Central memory CD4-positive, alpha-beta T cell (primary cell): ENCODE data around the gene DPP6.

Source experiments
- DNase-seq: peaks from one replicate; pipeline ENCODE4 v3.0.0; 2022

Gene DPP6

GRCh38 chr7:154416714-154417113 lies 364.5 kb downstream of the DPP6 start:
- no peak for DNase-seq

GRCh38 chr7:154419344-154419743 lies 367.1 kb downstream of the DPP6 start:
- no peak for DNase-seq

DNA sequence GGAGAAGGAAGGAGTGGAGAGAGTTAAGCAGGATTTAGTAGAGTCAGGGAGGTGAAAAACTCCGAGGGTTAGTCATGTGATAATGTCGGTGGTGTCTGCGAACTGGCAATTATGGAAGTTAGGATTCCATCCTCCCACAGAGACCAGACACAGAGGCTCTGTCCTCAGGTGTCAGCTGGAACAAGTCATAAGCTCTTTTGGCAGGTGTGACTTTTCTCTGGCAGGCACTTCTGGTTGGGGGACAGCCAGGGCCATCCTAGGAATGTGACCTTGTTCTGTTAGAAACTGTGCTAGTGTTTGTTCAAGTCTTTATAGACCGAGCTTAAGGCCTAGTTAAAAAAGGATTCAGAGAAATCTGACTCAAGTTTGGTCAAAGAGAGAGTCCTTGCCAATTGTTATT lies 371.0 kb downstream of the DPP6 start:
- no peak for DNase-seq

DNA sequence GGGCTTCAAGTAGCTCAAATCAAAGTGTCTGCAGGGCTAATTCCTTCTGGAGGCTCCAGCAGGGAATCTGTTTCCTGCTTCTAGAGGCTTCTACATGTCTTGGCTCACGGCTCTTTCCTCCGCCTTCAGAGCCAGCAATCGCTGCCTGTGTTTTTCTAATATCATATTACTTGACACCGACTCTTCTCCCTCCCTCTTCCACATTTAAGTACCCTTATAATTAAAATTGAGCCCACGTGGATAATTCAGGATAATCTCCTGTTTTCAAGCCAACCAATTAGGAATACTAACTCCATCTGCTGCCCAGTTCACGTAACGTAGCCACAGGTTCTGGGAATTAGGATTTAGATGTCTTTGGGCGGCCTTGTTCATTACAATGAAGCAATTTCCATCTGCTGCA lies 372.2 kb downstream of the DPP6 start:
- no peak for DNase-seq

DNA sequence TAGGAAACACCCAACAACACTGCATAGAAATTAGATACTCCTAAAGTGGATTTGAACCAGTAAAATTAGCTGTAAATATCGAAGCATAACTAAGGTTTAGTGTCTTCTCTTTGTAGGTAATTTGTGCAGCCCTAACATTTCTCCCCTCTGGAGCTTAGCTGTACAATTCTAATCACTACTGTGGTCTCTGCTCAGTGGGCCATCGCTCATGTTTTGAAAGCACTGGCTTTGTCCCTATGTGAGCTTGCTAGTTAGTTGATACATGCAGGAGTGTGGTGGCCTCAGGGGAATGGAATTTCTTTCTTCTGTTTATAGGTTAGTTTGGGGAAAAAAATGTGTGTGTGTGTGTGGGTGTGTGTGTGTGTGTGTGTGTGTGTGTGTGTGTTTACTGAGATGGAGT lies 373.1 kb downstream of the DPP6 start:
- DNase-seq: no peak

GRCh38 chr7:154426778-154427177 lies 374.6 kb downstream of the DPP6 start:
- DNase-seq: no peak

DNA sequence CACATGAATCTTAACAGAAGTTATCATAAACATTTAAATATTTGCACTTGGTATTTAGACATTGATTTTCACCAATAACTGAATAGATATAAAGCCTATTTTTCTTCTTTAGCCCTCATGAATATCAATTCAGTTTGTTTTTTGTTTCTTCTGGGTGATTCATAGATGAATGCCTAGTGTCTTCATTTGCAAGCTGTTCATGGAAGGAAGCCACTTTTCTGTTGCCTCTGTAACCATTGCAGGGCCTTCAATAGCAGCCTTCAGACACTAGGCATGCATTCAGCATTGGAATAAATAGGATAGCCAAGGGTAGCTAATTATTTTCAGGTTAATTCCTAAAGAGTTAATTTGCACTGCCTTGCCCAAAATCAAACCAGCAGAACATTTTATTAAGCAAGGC lies 375.3 kb downstream of the DPP6 start:
- DNase-seq: no peak

DNA sequence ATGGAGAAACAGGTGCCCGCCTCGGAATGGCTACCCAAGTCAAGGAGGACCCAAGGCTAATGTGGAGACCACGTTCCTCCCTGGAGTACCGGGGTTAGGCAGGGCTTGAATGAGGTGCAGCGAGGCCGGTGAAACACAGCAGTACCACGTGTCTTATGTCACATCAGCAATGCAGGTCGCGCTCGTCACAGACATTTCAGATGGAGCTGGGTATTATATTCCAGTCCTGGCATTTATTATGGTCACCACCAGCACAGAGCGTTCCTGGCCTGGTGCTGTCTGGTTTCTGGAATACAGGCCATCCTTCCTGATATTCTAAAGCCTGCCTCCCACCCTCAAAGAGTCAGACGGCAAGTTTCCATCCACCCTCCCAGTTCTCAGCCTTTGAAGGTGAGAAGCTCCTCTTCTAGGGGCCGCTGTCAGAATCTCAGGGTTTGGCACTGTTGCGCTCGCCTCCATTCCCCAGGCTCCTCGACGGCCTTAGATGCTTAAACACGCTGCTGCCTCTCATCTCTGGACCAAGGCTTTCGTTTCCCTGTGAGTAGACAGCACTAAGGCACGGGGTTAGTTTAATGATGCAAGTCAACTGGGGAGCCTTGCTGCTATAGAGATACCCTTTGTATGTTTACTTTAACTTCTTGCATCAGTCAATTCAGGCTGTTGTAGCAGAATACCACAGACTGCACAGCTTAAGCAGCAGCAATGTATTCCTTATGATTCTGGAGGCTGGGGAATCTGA lies 377.6 kb downstream of the DPP6 start:
- DNase-seq: no peak

DNA sequence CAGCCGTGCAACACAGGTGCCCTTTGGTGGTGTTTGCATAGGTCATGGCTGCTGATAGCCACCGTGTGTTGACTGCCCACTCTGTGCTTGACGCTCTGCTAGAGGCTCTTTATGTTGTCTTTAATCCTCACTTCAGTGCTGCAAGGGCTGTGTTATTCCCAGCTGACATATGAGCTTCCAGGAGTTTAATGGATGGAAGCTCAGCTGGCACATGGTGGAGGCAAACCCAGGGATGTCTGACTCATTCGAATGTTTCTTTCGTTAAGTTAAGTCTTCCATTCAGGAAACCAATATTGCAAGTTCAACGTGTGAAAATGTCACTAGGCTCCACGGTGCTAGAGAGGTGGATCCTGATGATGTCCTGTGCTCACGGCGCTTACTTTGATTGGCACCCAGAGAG lies 378.4 kb downstream of the DPP6 start:
- no peak for DNase-seq

DNA sequence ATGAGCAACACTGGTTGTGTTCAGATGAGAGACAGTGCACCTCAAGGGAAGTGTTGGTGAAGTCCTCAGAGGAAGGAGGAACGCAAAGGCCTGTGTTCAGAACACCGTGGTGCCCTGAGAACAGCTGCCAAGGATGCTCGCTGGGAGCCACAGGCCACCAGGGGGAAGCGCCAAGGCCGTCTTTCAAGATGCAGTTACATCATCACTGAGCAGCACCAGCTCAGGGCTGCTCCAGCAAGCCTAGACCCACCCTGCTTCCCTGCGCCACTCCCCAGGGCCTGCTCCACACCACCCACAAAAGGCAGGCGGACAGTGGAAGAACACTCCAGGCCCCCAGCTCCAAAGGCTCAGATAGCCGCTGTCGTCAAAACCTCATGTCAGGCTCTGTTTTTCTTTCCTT lies 378.8 kb downstream of the DPP6 start:
- DNase-seq: no peak

DNA sequence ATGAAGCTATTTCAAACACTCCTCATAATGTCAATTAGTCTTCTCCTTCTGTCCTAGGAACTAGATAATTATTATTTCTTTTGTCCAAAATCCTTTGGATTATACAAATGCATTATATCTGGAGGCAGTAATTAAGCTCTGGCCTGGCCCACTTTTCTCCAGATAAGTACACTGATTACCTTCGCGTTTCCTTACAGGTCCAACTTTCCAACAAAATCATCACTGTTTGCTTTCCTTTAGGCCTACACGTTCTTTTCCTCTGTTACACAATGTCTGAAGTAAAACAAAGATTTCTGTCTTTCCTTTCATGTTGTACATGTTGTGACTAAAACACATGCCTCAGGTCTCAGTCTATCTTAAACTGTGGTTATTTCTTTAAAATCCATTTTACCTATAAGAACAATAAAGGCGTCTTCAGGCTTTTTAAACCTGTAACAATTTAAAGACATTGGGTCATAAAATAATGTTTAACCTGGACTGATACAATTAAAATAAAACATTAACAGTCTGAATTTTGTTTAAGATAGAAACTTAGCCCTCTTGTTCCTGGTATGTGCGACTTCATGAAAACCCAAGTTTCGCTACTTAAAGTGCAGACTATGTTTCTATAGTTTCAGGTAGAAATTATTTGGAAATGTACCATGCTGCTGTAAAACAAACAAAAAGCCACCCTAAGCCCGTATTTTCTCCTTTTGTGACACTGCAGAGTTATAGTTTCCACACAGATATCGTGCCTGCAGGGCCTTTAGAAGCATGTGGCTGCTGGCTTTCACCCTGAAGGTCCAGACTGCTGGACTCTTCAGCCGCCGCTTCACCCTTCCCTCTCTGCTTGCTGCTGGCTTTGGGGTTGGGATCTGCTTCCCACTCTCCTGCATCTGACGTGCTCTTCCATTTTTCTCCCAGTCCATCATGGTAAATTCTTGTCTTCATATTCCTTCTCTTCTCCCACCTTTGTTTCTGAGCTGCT lies 381.7 kb downstream of the DPP6 start:
- no peak for DNase-seq

GRCh38 chr7:154436560-154436959 lies 384.4 kb downstream of the DPP6 start:
- no peak for DNase-seq

- no peak for DNase-seq
Measured at GRCh38 chr7:154437234-154437633, 385.0 kb downstream of the DPP6 start.

- no peak for DNase-seq
Measured at GRCh38 chr7:154438571-154439367, 386.6 kb downstream of the DPP6 start.

DNA sequence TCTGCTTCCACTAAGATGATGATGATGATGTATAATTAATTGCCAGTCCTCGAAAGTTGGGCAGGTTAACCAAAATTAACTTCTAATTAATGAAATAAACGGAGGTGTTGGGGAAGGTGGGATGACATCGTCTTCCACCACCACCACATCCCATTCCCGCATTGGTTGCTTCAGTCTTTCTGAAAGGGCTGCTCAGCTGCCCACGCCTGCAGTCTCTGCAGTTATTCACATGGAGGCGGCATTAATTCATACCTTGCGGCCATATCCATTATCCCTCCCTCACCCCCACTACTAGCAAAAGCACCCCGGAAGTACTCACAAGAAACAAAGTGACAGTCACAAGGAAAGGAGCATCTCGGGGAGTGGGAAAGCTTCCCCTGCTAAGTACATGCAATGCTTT lies 387.9 kb downstream of the DPP6 start:
- DNase-seq: no peak

DNA sequence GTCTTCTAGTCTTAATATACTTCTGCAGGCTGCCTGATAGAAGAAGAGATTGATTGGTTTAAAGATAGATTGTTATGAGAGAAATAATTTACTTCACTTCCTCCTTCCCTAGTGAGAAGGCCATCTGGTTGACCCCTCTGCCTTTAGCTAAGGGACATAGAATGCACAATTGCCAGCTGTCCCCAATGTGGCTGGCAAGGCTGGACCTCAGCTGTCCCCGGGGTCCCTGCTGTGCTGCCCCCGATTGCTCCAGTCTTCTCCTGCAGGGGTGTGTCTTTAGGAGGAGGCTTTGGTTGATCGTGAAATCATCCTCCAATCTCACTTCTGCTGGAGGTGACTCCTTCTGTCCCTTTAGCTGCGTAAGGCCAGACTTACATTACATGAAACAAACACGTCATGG lies 388.5 kb downstream of the DPP6 start:
- no peak for DNase-seq

- DNase-seq: no peak
Measured at GRCh38 chr7:154441811-154442210, 389.6 kb downstream of the DPP6 start.

DNA sequence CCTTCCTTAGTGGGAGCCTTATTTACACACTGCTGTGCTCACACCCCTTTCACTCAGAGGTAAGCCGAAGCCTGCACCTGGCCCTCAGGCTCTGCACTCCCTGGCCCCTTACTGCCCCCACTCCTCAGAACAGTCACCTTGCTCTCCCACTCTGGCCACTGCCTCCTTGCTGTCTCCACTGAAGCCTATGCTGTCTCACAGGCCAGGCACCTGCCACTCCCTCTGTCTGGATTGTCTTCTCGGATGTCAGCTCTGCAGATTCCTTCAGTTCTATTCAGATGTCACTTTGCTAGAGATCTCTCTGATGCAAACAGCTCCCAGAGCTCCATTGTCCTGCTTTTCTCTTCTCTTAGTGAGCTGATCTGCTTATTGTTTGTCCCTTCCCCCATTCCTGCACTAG lies 390.7 kb downstream of the DPP6 start:
- no peak for DNase-seq

DNA sequence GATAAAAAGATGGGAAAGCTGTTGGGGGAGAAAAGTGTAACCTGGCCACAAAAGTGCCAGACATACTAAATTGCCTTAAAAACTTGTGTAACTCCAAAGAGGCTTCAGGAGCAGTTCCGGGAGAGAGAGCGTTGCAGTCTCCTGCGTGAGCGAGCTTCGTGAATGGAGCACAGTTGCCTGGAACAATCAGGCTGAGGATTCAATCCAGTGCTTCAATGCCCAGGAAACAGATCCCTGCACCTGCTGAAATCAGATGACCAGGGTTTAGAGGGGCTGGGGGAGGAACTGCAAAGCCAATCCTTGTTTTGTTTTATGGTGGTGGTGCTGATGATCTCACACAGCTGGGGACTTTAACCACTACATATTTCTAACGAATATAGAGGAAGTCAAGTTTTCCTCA lies 398.3 kb downstream of the DPP6 start:
- DNase-seq: no peak

DNA sequence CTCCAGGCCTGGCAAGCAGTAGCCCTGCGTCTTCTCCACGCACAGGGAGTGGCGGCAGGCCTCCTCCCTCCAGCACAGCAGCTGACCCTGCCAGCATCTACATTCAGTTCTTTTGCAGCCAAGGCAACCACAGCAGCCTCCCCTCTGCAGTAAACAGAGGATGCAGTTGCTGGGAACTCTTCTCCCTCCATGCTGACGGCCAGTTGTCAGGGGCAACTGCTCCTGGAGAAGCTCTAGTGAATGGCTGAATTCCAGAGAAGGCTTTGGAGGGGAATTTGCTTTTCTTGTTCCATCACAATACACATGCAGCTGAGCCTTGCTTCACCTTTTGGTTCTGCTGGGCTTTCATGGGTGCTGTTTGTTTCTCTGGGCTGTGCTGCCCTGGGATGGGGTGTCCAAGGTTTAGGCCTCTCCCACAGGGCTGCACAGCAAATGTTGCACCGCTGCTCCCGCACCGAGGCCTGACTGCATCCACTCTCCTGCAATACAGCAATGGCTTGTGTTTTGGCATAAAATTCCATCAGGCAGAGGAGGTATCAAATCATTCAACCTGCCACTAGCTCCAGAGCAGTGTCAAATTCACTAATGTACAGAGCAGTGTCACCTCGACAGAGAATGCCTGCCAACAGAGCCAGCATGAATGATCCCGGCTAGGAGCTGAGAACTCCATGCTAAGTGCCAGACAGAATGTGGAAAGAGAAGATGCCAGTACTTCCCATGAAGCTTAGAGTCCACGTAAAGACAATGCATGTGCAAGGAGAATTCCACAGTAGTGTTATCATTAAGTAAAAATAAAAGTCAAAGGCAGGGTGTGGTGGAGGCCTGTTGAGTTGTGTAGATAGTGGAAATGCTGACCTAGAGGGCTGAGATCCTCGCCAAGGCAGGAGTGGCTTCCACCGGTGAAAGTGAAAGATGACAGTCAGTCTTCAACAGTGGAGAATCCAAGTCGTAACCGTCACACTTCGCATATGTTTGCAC lies 399.6 kb downstream of the DPP6 start:
- no peak for DNase-seq

- DNase-seq: no peak
Measured at GRCh38 chr7:154463794-154464193, 411.6 kb downstream of the DPP6 start.

GRCh38 chr7:154469652-154470051 lies 417.5 kb downstream of the DPP6 start:
- DNase-seq: no peak
